Measurements from ENCODE around the gene NXN.
"Not testable (repeated sequence)": the region's sequence is repeated elsewhere in the genome, so short reads cannot be mapped to it uniquely, and the experiment has no call there.

NXN gene

DNA sequence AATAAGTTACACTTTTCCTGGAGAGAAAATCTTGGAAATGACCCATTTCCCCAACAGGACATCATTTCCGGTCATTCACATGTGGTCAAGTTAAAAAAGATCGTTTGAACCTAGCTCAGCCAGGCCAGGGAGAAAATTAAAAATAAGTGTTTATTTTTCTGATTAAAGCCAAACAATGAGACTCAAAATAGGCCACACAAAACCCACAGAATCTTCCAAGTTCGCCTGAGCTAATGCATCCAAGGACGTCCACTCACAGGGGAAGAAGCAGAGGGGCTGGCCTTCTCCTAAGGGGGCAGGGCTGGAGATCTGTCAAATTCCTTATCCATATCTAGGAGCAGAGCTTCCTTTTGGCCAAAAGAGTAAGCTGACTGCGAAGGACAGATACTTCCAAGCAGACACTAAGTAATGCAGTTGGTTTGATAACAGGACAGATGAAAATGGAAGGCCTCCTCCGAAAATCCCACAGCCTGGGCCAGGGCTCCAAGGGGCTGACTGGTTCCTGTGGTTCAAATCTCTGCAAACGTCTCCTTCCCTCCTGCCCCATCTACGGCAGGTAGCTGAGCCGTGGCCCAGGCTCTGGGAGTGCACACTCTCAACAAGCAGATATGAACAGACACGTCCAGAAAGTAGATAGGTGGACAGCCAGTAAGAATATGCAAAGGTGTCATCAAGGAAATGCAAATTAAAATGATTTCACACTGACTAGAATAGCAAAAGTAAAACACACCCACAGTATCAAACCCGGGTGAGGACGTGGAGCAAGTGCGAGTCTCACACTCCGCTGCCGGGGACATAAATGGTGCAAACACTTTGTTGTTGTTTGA is 98.9 kb downstream of the NXN start:
- Mint-ChIP-seq H3K9me3 (no peaks in the 10 kb centered on the region), H3K27ac (no peak overlapping the region), H3K4me3 (no peak overlapping the region), H3K27me3 (peaks cover 2% of the 10 kb centered on the region), H3K4me1 (peaks cover 11% of the 10 kb centered on the region), H3K36me3 (no peaks in the 10 kb centered on the region)

DNA sequence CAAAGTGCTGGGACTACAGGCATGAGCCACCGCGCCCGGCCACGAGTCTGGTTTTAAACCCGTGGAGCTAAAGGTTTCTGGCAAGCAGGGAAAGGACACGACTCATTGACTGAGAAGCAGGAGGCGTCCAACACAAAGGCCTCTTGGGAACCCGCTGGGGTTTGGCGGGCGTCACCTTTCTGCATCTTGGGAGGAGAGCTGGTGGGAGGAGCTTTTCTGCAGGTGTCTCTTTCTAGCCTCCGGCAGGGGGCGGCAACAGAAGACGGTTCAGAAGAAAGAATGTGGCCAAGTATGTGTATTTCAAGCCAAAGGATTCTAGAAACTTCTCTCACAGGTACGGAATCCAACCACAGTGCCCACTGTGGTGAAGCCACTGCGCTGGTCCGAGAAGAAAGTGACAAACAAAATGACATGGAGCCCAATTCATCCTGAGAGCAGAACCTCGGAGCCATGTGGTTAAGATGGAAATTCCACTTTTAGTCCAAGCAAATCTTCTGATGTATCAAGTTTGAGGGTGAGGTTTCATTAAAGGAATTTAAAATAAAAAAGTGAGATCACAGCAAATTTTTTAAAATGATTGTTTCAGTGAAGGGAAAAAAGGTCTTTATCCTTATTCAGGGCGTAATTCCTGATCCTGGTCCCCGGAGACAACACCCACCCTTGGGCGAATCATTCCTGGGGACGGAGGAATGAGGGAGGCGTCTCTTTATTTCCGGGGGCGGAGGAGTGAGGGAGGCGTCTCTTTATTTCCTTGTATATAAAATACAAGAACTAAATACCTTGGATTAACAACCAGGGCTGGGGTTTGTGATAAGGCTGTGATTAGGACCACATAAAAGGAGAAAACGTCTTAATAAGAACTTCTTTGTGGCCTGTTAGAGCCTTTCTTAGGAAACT is 99.8 kb downstream of the NXN start:
- no peak overlapping the region for H3K27ac Mint-ChIP-seq
- peaks cover 2% of the 10 kb centered on the region for H3K27me3 Mint-ChIP-seq
- no peaks in the 10 kb centered on the region for H3K36me3 Mint-ChIP-seq
- H3K4me3 Mint-ChIP-seq, result no peak overlapping the region
- peaks cover 11% of the 10 kb centered on the region for H3K4me1 Mint-ChIP-seq
- H3K9me3 Mint-ChIP-seq, result no peaks in the 10 kb centered on the region

DNA sequence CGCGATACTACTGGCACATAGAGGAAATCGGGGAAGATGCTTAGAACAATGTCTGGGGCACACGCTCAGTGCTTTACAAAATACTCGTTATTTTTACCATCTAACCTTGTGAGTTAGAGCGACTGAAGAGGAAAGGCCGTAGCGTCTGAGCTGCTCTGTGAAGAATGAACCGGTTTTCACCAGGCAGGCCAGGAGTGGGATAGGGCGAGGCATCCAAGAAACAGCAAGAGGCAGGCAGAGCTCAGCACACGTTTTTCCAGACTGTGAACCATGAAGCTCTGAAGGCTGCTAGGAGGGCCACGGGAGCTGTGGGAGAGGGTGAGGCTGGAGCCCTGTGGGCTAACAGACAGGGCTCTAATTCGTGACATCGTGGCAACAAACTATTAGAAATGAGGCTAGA is 101.9 kb downstream of the NXN start:
- Mint-ChIP-seq H3K36me3 (no peaks in the 10 kb centered on the region), H3K4me1 (peaks cover 11% of the 10 kb centered on the region), H3K9me3 (no peaks in the 10 kb centered on the region), H3K27ac (no peak overlapping the region), H3K4me3 (no peak overlapping the region), H3K27me3 (peaks cover 2% of the 10 kb centered on the region)

DNA sequence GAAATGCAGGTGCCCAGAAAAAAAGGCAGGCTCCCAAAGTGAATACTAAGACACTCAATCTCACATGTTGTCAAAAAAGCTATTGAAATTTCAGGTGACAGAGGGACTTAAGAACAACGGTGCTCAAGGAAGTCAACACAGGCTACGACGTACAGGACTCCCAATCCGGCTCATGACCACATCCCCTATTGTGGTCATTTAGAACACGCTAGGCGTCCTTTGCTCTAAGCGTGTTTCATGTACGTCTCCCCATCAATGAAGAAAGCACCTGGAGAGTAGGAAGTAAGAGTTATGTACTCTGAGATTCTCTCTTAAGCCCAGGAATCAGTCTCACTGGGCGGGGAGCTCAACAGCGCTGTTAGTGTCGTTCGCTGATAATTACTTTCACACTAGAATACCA is 103.3 kb downstream of the NXN start:
- Mint-ChIP-seq H3K4me1 (peaks cover 20% of the 10 kb centered on the region), H3K27me3 (peaks cover 2% of the 10 kb centered on the region), H3K36me3 (no peaks in the 10 kb centered on the region), H3K4me3 (no peak overlapping the region), H3K9me3 (no peaks in the 10 kb centered on the region), H3K27ac (no peak overlapping the region)

DNA sequence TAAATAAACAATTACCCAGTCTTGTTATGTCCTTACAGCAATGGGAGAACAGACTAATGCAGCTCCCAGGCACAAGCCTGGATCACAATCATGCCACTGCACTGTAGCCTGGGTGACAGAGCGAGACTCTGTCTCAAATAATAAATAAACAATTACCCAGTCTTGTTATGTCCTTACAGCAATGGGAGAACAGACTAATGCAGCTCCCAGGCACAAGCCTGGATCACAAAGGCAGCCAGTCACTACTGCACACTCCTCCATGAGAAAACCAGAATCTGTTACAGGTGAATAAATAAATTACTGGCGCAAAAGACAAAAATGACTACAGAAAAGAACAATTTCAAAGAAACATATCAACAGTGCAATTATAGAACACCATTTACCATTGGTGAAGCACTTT is 105.0 kb downstream of the NXN start:
- H3K9me3 Mint-ChIP-seq, H3K27ac Mint-ChIP-seq, H3K36me3 Mint-ChIP-seq, H3K27me3 Mint-ChIP-seq, H3K4me3 Mint-ChIP-seq: not testable (repeated sequence)
- H3K4me1 Mint-ChIP-seq, result peaks cover 17% of the 10 kb centered on the region

DNA sequence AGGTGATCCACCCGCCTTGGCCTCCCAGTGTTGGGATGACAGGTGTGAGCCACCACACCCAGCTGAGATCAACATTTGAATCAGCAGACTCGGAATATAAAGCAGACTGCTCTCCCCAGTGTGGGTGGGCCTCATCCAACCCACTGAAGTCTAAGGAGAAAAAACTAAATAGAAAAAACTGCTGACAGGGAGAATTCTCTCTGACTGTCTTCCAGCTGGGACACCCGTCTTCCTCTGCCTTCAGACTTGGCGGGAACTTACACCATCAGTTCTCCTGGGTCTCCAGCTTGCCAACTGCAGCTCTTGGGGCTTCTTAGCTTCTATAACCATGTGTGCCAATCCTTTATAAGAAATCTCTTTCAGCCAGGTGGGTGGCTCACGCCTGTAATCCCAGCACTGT is 106.7 kb downstream of the NXN start:
- Mint-ChIP-seq H3K27ac (no peak overlapping the region), H3K9me3 (no peaks in the 10 kb centered on the region), H3K27me3 (peaks cover 7% of the 10 kb centered on the region), H3K36me3 (no peaks in the 10 kb centered on the region), H3K4me1 (peaks cover 16% of the 10 kb centered on the region), H3K4me3 (no peak overlapping the region)

DNA sequence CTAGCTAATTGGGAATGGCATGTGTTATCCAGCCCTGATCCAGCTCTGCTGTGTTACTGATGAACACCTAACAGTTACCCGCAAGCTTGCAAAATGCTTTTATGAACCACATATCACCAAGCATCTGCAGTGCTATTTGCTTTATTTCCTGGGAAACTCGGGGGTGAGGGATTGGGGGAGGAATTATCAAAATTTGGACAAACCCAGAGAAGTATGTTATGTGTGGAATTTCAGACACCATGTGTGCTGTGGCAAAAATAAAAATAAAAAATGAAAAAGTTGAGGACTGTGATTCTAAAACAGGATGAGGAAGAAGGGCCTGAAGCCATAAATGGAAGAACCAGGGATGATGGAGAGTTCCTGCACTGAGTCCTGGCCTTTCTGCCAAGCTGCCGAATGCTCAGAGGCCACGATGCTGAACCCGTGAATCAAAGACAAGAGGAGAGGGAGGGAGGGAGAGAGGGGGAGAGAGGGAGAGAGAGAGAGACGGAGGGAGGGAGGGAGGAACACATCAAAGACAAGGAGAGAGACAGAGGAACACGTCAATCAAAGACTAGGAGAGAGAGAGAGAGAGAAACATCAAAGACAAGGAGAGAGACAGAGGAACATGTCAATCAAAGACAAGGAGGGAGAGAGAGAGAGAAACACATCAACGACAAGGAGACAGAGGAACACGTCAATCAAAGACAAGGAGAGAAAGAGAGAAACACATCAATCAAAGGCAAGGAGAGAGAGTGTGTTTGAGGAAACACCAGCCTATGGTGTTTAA is 107.6 kb downstream of the NXN start:
- Mint-ChIP-seq H3K36me3 (no peaks in the 10 kb centered on the region), H3K27me3 (peaks cover 7% of the 10 kb centered on the region), H3K9me3 (no peaks in the 10 kb centered on the region), H3K4me1 (peaks cover 16% of the 10 kb centered on the region), H3K27ac (no peak overlapping the region), H3K4me3 (no peak overlapping the region)

DNA sequence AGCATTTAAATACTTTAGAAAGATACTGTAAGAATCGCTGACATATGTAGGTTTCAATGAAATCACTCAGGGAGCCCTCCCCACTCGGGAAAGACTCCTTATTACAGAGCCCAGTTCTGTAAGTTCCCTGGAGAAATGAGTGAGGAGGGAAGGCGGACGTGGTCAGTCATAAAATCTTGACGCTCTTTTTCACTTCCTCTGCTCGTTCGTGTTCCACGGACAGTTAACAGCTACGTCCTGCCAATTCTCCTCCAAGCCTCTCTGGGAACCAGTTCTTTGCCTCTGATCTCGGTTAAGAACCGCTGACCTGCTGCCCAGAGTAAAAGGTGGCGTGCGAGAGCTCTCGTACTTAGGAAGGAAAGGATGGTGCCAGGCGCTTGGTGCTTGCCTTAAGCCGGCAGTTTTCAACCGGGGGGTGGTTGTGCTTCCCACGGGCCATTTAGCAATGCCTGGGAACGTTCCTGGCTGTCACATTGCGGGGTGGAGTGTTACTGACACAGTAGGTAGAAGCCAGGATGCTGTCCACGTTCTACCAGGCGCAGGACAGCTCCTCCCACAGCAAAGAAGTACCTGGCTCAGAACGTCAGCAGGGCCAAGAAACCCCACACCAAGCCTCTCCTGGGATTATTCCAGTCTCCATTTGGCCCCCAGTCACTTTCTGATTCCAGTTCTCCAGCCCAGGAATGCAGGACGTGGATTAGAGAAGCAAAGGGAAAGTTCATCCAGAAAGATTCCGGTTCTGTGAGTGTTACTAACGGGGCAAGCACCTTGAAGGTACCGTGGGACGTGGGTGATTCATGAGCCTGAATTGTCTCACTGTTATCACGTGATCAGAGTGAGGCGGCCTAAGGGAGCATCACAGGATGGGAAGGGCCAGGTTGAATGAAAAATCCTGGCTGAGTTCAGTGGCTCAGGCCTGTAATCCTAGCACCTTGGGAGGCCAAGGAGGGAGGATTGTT is 109.7 kb downstream of the NXN start:
- no peak overlapping the region for H3K4me3 Mint-ChIP-seq
- no peak overlapping the region for H3K27ac Mint-ChIP-seq
- peaks cover 9% of the 10 kb centered on the region for H3K4me1 Mint-ChIP-seq
- no peaks in the 10 kb centered on the region for H3K9me3 Mint-ChIP-seq
- peaks cover 5% of the 10 kb centered on the region for H3K27me3 Mint-ChIP-seq
- no peaks in the 10 kb centered on the region for H3K36me3 Mint-ChIP-seq

DNA sequence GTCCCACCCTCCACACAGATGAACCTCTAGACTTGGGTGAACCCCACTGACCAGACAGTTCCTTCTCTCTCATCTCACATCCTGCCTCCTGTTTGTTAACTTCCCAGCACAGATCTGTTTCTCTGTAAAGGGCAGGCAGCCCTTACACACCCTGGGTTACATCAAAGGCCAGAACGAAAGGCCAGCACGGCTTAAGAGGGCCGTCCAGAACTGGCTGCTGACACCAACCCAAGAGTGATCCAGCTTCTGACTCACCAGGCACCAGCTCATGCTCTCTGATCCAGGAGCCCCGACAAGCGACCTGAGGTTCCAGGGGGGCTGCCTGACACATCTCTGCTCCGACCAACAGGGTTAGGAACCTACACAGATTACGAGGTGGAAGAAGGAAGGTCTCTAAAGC is 110.5 kb downstream of the NXN start:
- Mint-ChIP-seq H3K27ac (no peak overlapping the region), H3K4me3 (no peak overlapping the region), H3K9me3 (no peaks in the 10 kb centered on the region), H3K36me3 (no peaks in the 10 kb centered on the region), H3K4me1 (peaks cover 9% of the 10 kb centered on the region), H3K27me3 (peaks cover 7% of the 10 kb centered on the region)

DNA sequence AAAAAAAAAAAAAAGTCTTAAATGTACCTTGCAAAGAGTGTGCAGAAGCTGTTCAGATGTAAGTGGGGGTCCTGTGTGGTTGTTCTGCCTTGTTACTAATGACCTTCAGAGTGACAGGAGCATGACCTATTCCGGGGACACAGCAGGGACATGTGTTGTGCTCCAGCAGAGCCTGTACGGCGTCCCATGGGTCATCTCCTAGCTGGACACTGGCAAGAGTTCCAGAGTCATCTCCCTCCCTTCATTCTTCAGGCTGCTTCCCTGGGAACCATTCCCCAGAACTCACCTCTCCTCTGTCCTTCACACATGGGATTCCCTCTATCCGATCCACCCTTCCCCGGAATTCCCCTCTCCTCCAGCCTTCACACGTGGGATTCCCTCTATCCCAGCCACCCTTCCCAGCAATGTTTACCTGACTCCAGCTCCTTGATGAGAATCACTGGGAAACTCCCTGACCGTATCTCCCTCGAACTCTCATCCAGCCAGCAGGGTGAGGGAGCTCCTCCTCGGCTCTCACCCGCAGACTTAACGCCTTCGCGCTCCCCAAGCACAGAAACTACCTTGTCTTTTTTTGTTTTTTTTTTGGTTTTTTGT is 111.6 kb downstream of the NXN start:
- Mint-ChIP-seq H3K4me3 (no peak overlapping the region), H3K27me3 (peaks cover 8% of the 10 kb centered on the region), H3K4me1 (peaks cover 9% of the 10 kb centered on the region), H3K9me3 (no peaks in the 10 kb centered on the region), H3K27ac (no peak overlapping the region), H3K36me3 (no peaks in the 10 kb centered on the region)

DNA sequence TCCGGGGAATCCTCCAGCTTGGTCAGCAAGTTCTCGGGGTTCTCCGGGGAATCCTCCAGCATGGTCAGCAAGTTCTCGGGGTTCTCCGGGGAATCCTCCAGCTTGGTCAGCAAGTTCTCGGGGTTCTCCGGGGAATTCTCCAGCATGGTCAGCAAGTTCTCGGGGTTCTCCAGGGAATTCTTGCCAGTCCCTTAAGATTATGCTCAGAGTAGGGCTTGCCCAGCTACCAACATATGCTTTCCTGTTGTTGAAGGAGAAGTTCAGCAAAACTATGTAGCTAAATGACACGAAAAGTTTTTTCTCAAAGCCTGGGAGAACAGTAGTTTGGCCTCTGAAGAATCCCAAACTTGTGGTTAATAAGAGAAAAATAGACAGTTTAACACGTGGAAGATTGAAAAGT is 112.3 kb downstream of the NXN start:
- H3K4me3 Mint-ChIP-seq, H3K27ac Mint-ChIP-seq, H3K36me3 Mint-ChIP-seq, H3K27me3 Mint-ChIP-seq, H3K9me3 Mint-ChIP-seq, H3K4me1 Mint-ChIP-seq: not testable (repeated sequence)

DNA sequence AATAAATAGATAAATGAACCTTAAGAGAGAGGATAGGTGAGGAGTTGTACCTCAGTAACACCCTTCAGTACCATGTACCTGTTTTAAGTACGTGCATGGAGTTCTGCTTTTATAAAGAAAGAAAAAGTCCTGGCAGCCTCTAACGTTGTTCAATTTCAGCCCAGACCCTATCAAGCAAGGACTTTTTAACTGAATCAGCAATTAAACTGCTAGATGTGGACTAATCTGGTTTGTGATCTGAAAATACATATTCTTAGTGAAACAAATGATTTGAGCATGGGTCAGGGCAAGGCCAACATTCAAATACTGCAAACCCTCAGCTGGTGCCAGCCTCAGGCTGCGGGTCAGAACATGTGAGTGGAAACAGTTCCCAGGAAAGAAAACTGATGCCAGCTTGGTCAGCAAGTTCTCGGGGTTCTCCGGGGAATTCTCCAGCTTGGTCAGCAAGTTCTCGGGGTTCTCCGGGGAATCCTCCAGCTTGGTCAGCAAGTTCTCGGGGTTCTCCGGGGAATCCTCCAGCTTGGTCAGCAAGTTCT is 112.9 kb downstream of the NXN start:
- H3K27ac Mint-ChIP-seq, result no peak overlapping the region
- no peaks in the 10 kb centered on the region for H3K36me3 Mint-ChIP-seq
- no peaks in the 10 kb centered on the region for H3K9me3 Mint-ChIP-seq
- H3K4me1 Mint-ChIP-seq, result peaks cover under 1% of the 10 kb centered on the region
- H3K4me3 Mint-ChIP-seq, result no peak overlapping the region
- peaks cover 8% of the 10 kb centered on the region for H3K27me3 Mint-ChIP-seq

DNA sequence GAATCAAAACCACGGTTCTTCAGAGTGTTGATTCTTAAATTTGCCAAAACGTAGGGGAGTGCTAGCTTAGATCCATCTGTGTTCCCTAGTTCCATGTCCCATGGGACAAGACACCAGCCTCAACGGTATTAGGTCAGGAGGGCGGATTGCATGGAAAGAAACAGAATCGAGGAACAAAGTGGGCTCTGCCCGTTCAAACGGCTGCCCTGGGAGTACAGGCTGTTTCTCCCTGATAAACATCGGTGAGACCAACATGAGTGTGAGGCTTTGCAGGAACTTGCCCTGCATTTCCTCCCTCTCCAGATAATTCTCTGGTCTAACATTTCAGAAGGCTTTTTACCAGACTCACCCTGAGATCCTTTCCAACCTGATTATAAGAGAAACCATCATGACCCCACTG is 115.3 kb downstream of the NXN start:
- Mint-ChIP-seq H3K27ac (no peak overlapping the region), H3K27me3 (peaks cover 7% of the 10 kb centered on the region), H3K9me3 (no peaks in the 10 kb centered on the region), H3K4me1 (no peaks in the 10 kb centered on the region), H3K36me3 (no peaks in the 10 kb centered on the region), H3K4me3 (peak overlapping the region; percentile 20)

DNA sequence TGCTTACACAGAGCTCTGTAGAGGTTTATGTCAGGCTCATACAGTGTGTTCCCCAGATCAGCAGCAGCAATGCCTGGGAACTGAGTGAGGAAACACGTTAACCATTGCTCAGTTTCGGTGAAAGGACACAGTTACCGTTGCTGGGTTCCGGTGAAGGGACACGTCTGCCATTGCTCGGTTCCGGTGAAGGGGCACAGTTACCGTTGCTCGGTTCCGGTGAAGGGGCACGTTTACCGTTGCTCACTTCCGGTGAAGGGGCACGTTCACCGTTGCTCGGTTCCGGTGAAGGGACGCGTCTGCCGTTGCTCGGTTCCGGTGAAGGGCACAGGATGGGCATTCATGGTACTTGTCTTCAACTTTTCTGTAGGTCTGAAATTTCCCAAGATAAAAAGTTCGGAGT is 115.7 kb downstream of the NXN start:
- H3K36me3 Mint-ChIP-seq, result no peaks in the 10 kb centered on the region
- H3K27me3 Mint-ChIP-seq, result peaks cover 7% of the 10 kb centered on the region
- H3K4me1 Mint-ChIP-seq, result no peaks in the 10 kb centered on the region
- no peak overlapping the region for H3K27ac Mint-ChIP-seq
- no peaks in the 10 kb centered on the region for H3K9me3 Mint-ChIP-seq
- peak overlapping the region; percentile 20 for H3K4me3 Mint-ChIP-seq
